Esophagus muscularis mucosa (tissue), 4 donors: ENCODE measurements around the gene CASS4.

Source experiments
- EP300 ChIP-seq: sonication (generic); formaldehyde crosslinking; IDR thresholded peaks from one replicate; pipeline ENCODE4 v1.6.1; 2017; ENCODE audit warnings: antibody characterized with exemption
- POLR2A ChIP-seq: fragments of 450-650 bp; IDR thresholded peaks from one replicate; pipeline ENCODE4 v1.6.1; 2017; ENCODE audit warnings: antibody characterized with exemption, moderate library complexity, mild to moderate bottlenecking, low read depth
- POLR2AphosphoS5 ChIP-seq, 2 donors: sonication (generic); formaldehyde crosslinking; IDR thresholded peaks; one replicate each; pipeline ENCODE4 v1.6.1; 2017; ENCODE audit warnings: antibody characterized with exemption in 2 of 2
- TF ChIP-seq, protein P1 (sequence below), 3 experiments: fragments of 200-600 bp in 2 of 3; fragments of 450-650 bp in 1 of 3; sonication (generic) in 2 of 3; IDR thresholded peaks; one replicate each; pipeline ENCODE4 v1.5.1; 2017 to 2019; ENCODE audit warnings: antibody characterized with exemption in 3 of 3, mild to moderate bottlenecking in 2 of 3, moderate library complexity in 1 of 3

DNA sequence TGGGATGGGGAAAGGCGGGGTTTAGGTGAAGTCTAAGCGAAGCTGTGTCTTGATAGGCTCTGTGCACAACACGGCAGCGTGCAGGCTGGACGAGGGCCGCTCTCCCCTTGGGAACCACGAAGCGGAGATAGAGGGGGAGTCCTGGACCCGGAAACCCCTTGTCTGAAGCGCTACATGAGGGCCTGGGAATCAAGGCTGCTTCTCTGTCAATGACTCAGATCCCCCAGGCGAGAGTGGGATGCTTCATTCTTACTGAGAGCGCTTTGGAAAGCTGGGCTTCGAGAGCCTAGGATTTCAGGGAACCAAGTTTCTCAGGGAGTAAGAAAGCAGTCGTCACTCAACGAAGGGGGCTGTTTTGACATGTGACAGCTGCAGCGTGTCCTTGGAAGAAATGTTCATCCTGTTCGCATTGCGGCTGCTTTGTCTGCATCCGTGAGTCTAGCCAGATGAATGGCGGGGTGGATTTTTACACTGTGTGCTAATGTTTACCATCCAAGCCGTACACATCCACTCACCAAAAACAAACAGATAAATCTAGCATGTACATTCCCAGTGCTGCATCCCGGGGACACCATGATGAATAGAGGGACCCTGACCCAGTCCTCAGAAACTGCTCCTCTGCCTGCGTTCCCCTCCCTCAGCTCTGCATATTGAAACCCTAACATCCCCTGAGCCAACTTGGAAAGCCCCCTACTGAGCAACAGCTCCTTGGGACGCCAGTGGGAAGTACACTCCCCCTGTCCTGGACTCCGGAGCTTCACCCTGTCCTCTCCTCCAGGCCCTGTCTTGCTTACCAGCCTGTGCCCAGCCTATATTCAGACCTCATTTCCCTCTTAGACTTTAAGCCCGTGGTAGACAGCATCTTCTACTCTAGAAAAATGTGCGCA lies 31.8 kb downstream of the CASS4 start:
- TF ChIP-seq, protein P1, sequence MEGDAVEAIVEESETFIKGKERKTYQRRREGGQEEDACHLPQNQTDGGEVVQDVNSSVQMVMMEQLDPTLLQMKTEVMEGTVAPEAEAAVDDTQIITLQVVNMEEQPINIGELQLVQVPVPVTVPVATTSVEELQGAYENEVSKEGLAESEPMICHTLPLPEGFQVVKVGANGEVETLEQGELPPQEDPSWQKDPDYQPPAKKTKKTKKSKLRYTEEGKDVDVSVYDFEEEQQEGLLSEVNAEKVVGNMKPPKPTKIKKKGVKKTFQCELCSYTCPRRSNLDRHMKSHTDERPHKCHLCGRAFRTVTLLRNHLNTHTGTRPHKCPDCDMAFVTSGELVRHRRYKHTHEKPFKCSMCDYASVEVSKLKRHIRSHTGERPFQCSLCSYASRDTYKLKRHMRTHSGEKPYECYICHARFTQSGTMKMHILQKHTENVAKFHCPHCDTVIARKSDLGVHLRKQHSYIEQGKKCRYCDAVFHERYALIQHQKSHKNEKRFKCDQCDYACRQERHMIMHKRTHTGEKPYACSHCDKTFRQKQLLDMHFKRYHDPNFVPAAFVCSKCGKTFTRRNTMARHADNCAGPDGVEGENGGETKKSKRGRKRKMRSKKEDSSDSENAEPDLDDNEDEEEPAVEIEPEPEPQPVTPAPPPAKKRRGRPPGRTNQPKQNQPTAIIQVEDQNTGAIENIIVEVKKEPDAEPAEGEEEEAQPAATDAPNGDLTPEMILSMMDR (IDR thresholded peaks at IDR 0.05): no peak
- TF ChIP-seq POLR2A (no peak), EP300 (no peak), POLR2AphosphoS5 (IDR thresholded peaks at IDR 0.05) (peak in 1 of 2 donors; percentile 4)
